GM21528 (cell line): ENCODE data around the gene KAT8.
A peak's percentile ranks its signal among the peaks of the same experiment; 100 is the strongest.
"Not testable (repeated sequence)": the region's sequence is repeated elsewhere in the genome, so short reads cannot be mapped to it uniquely, and the experiment has no call there.

Source experiments
- ATAC-seq: cut with Tn5 transposase; IDR thresholded peaks from one replicate; pipeline ENCODE4 v1.9.1; 2021; ENCODE audit warnings: mild to moderate bottlenecking, moderate library complexity; ENCODE audit not compliant: unreplicated experiment, low FRiP score

KAT8 gene

GRCh38 chr16:31129568-31130335 is 12.3 kb downstream of the KAT8 start:
- no peak for ATAC-seq

- no peak for ATAC-seq
Measured at GRCh38 chr16:31130336-31130891, 12.9 kb downstream of the KAT8 start.

DNA sequence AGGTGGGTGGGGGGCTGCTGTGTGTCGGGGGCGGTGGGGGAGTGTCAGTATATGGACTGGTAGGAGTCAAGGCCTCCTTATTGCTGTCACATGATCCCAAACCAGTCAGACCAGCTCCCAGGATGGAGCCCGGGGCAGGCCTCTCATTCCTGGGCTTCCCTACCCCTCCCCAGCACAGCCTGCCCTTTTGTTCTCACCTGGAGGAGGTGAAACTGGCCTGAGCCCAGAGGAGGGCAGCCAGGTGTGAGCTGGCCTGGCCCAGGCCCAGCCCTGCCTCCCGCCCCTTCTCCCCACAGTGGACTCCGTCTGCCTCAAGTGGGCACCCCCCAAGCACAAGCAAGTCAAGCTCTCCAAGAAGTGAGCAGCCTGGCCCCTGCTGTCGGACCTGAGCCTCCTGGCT is 13.4 kb downstream of the KAT8 start:
- ATAC-seq: no peak

GRCh38 chr16:31131416-31131815 is 14.0 kb downstream of the KAT8 start:
- no peak for ATAC-seq

GRCh38 chr16:31131841-31132271 is 14.4 kb downstream of the KAT8 start:
- ATAC-seq: no peak

DNA sequence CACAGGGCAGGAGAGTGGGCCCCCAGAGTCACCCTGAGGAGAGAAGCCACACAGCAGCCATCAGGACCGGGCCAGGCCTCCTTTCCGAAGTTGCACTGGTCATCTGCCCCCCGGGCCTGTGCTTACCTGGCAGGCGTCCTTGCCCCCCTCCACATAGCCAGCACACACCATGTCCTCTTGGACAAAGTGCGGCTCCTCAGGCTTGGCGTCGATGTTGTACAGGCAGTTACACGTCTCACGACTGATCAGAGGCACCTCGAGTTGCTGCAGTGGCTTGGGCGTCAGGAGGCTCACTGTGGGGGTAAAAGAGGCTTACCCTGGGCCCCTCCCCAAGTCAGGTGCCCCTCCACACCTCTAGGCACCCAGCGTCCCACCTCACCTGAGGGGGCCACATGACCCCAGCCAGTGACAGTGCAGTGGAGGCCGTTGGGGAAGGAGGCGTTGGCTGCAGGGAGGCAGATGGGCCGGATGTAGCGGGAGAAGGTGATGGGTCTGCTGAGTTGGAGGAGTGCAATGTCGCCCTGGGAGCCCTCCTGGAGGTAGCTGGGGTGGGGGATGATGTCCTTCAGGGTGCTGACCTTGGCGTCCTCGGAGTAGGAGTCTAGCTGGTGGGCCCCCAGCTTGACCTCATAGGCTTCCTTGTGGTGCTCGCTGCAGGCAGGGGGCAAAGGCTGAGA is 15.0 kb downstream of the KAT8 start:
- ATAC-seq: no peak

GRCh38 chr16:31133046-31133501 is 15.6 kb downstream of the KAT8 start:
- no peak for ATAC-seq

DNA sequence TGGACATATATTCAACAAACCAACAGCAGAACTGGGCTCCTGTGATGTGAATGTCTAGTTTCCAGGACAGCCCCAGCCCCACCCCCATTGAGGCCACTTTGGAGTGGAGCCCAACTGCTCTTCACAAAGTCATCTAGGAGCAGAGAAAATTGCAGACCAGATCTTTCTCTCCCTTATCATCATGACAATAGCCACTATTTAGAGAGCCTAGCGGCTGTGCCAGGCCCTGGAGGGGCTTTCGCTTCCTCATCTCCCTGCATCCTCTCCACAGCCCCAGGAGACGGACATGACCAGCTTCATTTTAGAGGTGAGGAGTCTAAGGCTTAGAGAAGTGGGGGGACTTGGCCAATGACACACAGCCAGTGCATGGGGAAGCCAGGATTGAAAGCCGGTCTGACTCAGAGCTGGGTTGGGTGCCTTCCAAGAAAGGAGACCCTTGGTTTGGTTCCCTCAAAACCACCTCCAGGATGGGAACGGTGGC is 16.7 kb downstream of the KAT8 start:
- ATAC-seq: no peak

GRCh38 chr16:31134625-31135534 is 17.4 kb downstream of the KAT8 start:
- ATAC-seq: no peak

GRCh38 chr16:31135535-31136286 is 18.2 kb downstream of the KAT8 start, which contains the start of gene PRSS8:
Gene PRSS8, minus strand, starts transcription at chr16:31135727. Its CDS starts 229 bp downstream, at chr16:31135498.
- ATAC-seq: no peak

DNA sequence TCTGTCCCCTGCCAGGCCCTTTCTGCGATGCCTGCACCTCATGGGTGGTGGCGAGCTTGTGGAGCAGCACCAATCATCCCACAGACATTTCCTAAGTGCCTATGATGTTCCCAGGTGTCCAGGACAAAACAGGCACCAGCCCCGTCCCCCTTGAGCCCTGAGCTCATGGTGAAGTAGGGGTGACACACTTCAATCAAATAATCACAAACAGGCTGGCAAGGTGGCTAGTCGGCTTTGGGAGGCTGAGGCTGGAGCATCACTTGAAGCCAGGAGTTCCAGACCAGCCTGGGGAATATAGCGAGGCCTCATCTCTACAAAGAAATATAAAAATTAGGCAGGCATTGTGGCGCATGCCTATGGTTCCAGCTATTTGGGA is 18.8 kb downstream of the KAT8 start:
- ATAC-seq: no peak

GRCh38 chr16:31136822-31137499 is 19.5 kb downstream of the KAT8 start:
- ATAC-seq: not testable (repeated sequence)

- ATAC-seq: no peak
Measured at GRCh38 chr16:31138621-31139578, 21.4 kb downstream of the KAT8 start.

DNA sequence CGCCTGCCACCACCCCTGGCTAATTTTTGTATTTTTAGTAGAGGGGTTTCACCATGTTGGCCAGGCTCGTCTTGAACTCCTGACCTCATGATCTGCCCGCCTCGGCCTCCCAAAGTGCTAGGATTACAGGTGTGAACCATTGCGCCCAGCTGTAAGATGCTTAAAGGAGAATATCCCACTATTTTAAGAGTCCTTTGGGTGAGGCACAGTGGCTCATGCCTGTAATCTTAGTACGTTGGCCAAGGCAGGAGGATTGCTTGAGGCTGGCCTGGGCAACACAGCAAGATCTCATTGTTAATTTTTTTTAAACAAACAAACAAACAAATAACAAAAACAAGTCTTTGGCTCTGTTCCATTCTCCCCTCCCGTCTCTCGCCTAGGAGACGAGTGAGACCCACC is 23.6 kb downstream of the KAT8 start:
- not testable (repeated sequence) for ATAC-seq

GRCh38 chr16:31141489-31142108 is 24.1 kb downstream of the KAT8 start:
- ATAC-seq: peak; percentile 5

DNA sequence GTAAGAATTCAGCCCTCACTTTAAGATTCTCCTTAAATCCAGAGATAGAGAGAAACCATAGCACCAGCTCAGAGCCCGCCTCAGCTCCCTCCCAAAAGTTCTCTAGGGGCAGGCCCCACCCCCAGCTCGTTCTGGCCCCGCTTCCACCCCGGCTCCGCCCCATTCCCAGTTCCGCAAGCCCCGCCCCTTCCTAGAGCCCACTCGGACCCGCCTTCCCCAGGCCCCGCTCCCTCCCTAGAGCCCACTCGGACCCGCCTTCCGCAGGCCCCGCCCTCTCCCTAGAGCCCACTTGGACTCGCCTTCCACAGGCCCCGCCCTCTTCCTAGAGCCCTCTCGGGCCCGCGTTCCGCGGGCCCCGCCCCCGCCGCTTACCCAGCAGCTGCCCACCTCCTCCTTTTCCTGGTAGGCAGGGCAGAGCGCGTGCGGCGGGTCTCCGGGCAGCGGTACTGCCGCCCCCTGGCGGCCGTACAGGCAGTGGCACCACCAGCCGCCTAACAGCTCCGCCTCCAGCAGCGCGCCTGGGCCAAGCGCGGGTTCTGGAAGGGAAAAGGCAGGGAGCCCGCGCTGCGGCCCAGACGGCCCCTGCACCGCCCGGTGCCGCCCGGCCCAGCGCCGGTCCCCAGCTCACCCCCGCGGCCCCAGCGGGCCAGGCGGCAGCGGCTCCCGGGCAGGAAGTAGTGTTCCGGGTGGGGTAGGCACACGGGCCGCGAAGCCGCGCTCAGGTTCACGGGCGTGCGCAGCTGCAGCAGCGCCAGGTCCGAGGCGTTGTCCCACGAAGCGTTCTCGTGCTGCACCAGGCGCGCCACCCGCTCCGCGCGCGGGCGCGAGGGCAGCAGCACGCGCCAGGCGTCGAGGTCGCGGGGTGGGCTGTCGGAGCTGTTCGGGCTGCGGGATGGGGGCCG is 24.9 kb downstream of the KAT8 start:
- peak; percentile 86 for ATAC-seq
